ENCODE data around the gene ME1.
A peak's percentile ranks its signal among the peaks of the same experiment; 100 is the strongest.

Gene ME1

DNA sequence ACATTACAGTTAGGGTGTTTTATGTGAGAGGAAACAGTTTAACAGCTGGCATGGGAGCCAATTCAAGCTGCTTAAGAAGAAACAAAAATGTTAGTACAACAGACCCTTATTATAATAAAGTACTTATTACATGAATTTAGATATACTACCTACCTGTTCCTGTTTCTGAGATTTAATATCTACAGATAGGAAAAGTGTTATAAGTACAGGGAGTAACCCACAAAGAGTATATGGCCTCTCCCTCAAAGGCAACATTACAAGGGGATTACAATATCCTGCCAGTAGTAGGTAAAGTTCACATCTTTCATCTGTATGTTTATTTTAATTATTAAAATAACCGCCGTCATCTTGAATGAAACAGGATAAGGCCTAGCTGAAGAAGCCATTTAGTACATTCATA lies 1.8 kb upstream of the ME1 start:
- no peak for TF ChIP-seq RAD21 (IDR thresholded peaks at IDR 0.05; ENCODE audit: low read depth)
- no peak for TF ChIP-seq CREB1 (IDR thresholded peaks at IDR 0.05; ENCODE audit: low read depth)
- no peak for TF ChIP-seq EP300 (IDR thresholded peaks at IDR 0.05; ENCODE audit: borderline replicate concordance)
- TF ChIP-seq FOXM1 (IDR thresholded peaks at IDR 0.05; ENCODE audit: borderline replicate concordance, low read depth) = no peak
- no peak for TF ChIP-seq TAF1 (IDR thresholded peaks at IDR 0.05; ENCODE audit: low read depth)
- no peak for TF ChIP-seq ZBTB7A (IDR thresholded peaks at IDR 0.05; ENCODE audit: low read depth)
- TF ChIP-seq, protein P1, sequence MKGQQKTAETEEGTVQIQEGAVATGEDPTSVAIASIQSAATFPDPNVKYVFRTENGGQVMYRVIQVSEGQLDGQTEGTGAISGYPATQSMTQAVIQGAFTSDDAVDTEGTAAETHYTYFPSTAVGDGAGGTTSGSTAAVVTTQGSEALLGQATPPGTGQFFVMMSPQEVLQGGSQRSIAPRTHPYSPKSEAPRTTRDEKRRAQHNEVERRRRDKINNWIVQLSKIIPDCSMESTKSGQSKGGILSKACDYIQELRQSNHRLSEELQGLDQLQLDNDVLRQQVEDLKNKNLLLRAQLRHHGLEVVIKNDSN (IDR thresholded peaks at IDR 0.05) = no peak
- no peak for TF ChIP-seq CEBPB (IDR thresholded peaks at IDR 0.05)
- TF ChIP-seq, protein P2, sequence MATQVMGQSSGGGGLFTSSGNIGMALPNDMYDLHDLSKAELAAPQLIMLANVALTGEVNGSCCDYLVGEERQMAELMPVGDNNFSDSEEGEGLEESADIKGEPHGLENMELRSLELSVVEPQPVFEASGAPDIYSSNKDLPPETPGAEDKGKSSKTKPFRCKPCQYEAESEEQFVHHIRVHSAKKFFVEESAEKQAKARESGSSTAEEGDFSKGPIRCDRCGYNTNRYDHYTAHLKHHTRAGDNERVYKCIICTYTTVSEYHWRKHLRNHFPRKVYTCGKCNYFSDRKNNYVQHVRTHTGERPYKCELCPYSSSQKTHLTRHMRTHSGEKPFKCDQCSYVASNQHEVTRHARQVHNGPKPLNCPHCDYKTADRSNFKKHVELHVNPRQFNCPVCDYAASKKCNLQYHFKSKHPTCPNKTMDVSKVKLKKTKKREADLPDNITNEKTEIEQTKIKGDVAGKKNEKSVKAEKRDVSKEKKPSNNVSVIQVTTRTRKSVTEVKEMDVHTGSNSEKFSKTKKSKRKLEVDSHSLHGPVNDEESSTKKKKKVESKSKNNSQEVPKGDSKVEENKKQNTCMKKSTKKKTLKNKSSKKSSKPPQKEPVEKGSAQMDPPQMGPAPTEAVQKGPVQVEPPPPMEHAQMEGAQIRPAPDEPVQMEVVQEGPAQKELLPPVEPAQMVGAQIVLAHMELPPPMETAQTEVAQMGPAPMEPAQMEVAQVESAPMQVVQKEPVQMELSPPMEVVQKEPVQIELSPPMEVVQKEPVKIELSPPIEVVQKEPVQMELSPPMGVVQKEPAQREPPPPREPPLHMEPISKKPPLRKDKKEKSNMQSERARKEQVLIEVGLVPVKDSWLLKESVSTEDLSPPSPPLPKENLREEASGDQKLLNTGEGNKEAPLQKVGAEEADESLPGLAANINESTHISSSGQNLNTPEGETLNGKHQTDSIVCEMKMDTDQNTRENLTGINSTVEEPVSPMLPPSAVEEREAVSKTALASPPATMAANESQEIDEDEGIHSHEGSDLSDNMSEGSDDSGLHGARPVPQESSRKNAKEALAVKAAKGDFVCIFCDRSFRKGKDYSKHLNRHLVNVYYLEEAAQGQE (IDR thresholded peaks at IDR 0.05; ENCODE audit: low read depth) = no peak
- no peak for TF ChIP-seq NFIC (IDR thresholded peaks at IDR 0.05)
- no peak for TF ChIP-seq YY1 (IDR thresholded peaks at IDR 0.05; ENCODE audit: low read depth)

DNA sequence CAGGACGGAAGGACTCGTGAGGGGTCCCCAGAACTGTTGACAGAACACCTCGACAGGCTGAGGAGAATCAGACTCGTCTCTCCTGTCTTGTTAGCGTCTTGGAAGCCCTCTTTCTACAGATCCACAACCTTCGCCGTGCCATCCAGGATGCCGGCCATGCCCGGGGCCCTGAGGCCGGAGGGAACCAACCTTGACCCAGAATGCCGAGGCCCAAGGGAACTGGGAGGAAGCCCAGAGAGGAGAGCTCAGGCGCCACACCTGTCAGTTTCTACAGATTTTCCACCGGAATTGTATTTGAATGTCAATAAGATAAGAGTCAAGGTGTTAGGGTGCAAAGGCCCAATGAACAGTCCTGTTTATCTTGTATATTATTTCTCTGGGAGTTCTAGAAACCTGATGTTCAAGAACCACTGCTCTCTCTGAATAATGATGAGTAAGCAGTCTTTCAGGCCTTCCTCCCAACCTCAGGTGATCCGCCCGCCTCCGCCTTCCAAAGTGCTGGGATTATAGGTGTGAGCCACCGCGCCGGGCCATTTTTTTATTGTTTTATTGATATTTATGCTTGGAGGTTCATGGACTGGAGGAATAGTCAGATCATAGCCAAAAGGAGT lies 799 bp upstream of the ME1 start:
- no peak for TF ChIP-seq CEBPB (IDR thresholded peaks at IDR 0.05)

DNA sequence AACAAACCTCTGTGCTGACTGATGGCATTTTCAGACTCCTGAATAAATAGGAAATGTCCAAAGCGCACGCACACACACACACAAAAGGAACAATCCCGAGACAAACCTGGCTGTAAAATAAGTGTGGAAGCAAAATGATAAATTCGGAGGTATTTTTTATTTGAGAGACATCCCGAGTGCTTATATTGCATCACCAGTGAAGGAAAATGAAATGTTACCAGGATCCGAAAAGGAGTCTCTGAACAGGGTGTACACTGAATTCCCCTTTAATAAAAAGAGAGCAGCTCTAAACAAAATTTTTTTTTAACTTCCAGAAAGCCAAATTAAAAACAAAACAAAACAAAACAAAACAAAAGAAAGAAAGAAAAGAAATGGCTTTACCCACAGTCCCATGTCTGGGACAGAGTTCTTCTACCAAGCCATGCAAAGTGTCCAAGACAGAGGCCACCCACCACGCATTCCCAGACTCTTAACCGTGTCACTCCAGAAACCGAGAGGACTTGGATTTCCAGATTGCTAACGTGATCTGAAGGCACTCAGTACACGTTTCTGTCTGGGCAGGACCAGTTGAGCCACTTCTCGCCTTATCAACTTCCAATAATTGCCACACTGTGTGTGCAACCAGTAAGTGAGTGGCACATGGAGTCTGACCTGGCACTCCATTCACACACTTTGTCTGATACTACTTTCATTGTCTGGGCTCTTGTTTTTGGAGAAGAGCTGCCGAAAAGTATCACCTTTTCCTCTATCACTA lies 817 bp downstream of the ME1 start:
- TF ChIP-seq EP300 (IDR thresholded peaks at IDR 0.05; ENCODE audit: borderline replicate concordance) = no peak
- TF ChIP-seq, protein P3, sequence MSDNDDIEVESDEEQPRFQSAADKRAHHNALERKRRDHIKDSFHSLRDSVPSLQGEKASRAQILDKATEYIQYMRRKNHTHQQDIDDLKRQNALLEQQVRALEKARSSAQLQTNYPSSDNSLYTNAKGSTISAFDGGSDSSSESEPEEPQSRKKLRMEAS (IDR thresholded peaks at IDR 0.05) = peak; percentile 28; the same call in 1 of the 2 replicates

DNA sequence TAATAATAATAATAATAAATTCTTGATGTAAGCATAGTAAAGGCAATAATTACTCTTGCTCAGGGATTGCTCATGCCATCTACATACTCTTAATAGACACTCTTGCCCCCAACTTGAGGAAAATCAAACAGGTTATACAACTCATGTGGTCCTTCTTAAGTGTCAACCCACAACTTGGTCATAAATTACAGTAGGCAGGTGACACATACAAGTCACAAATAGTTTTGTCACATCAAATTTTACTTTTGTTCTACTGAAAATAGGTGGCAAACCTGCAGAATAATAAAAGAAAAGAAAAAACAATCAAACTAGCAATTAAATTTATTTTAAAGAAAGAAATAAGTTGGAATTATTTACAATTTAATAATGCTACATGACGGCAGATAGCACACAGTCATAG lies 1.6 kb downstream of the ME1 start:
- TF ChIP-seq, protein P1 (IDR thresholded peaks at IDR 0.05) = no peak
- TF ChIP-seq, protein P3 (IDR thresholded peaks at IDR 0.05) = no peak
- TF ChIP-seq EGR1 (IDR thresholded peaks at IDR 0.05) = no peak
- no peak for TF ChIP-seq YY1 (IDR thresholded peaks at IDR 0.05; ENCODE audit: low read depth)
- no peak for TF ChIP-seq RAD21 (IDR thresholded peaks at IDR 0.05; ENCODE audit: low read depth)
- TF ChIP-seq TCF12 (IDR thresholded peaks at IDR 0.05; ENCODE audit: low read depth) = no peak
- no peak for TF ChIP-seq FOXM1 (IDR thresholded peaks at IDR 0.05; ENCODE audit: borderline replicate concordance, low read depth)
- TF ChIP-seq CEBPB (IDR thresholded peaks at IDR 0.05) = no peak
- no peak for TF ChIP-seq EP300 (IDR thresholded peaks at IDR 0.05; ENCODE audit: borderline replicate concordance)
- no peak for TF ChIP-seq CREB1 (IDR thresholded peaks at IDR 0.05; ENCODE audit: low read depth)
- TF ChIP-seq TAF1 (IDR thresholded peaks at IDR 0.05; ENCODE audit: low read depth) = no peak
- TF ChIP-seq ZBTB7A (IDR thresholded peaks at IDR 0.05; ENCODE audit: low read depth) = no peak
- no peak for TF ChIP-seq NFIC (IDR thresholded peaks at IDR 0.05)
- no peak for TF ChIP-seq TEAD4 (IDR thresholded peaks at IDR 0.05)
- TF ChIP-seq, protein P2 (IDR thresholded peaks at IDR 0.05; ENCODE audit: low read depth) = no peak

DNA sequence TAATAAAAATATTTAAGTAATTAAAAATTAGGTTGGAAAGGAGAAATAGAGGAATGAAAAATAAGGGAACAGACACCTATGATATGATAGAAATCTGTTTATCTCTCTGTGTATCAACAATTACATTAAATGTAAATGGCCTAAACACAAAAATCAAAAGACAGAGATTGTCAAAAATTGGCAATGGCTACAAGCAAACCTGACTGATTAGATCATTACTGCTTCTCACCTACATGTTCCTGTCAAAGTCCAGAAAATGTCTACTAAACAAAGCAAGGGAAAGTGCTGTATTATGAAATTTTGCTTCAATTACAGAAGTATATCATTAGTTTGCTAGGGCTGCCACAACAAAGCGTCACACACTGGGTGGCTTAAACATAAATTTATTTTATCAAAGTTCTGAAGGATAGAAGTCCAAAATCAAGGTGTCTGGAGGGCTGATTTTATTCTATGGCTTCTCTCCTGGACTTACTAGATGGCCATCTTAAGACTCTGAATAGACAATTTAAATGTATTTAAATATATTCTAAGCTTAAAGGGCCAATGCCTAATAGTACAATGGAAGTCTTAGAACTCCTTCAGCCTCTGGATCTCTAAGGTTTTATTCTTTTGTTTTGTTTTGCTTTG lies 6.3 kb downstream of the ME1 start:
- no peak for TF ChIP-seq CEBPB (IDR thresholded peaks at IDR 0.05)
- TF ChIP-seq CREB1 (IDR thresholded peaks at IDR 0.05; ENCODE audit: low read depth) = no peak
- TF ChIP-seq RAD21 (IDR thresholded peaks at IDR 0.05; ENCODE audit: low read depth) = no peak
- TF ChIP-seq FOXM1 (IDR thresholded peaks at IDR 0.05; ENCODE audit: borderline replicate concordance, low read depth) = no peak
- TF ChIP-seq, protein P3 (IDR thresholded peaks at IDR 0.05) = no peak
- TF ChIP-seq TEAD4 (IDR thresholded peaks at IDR 0.05) = no peak
- TF ChIP-seq NFIC (IDR thresholded peaks at IDR 0.05) = no peak
- TF ChIP-seq, protein P1 (IDR thresholded peaks at IDR 0.05) = no peak
- TF ChIP-seq YY1 (IDR thresholded peaks at IDR 0.05; ENCODE audit: low read depth) = no peak
- TF ChIP-seq, protein P2 (IDR thresholded peaks at IDR 0.05; ENCODE audit: low read depth) = no peak
- TF ChIP-seq EGR1 (IDR thresholded peaks at IDR 0.05) = no peak
- TF ChIP-seq EP300 (IDR thresholded peaks at IDR 0.05; ENCODE audit: borderline replicate concordance) = no peak
- TF ChIP-seq TCF12 (IDR thresholded peaks at IDR 0.05; ENCODE audit: low read depth) = no peak
- TF ChIP-seq ZBTB7A (IDR thresholded peaks at IDR 0.05; ENCODE audit: low read depth) = no peak
